B cell (primary cell): ENCODE data around the gene TAS2R20.

Source experiments
- EZH2 ChIP-seq: IDR thresholded peaks from 2 replicates; pipeline ENCODE4 v1.6.1; 2012; ENCODE audit warnings: borderline replicate concordance, low read depth, mild to moderate bottlenecking, moderate library complexity, low read length; ENCODE audit not compliant: insufficient read depth, poor library complexity, severe bottlenecking
- TF ChIP-seq, protein P1 (sequence below): fragments of 200-600 bp; IDR thresholded peaks from one replicate; pipeline ENCODE4 v1.8.0; 2022; ENCODE audit warnings: antibody characterized with exemption, mild to moderate bottlenecking

DNA sequence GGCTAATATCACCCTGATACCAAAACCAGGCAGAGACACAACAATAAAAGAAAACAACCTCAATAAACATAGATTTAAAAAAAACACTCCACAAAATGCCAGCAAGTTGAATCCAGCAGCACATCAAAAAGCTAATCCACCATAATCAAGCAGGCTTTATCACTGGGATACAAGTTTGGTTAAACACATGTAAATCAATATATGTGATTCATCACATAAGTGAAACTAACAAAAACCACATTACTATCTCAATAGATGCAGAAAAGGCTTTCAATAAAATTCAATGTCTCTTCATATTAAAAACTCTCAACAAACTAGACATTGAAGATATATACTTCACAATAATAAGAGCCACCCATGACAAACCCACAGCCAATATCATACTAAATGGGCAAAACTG lies 42.0 kb downstream of the TAS2R20 start:
- TF ChIP-seq, protein P1, sequence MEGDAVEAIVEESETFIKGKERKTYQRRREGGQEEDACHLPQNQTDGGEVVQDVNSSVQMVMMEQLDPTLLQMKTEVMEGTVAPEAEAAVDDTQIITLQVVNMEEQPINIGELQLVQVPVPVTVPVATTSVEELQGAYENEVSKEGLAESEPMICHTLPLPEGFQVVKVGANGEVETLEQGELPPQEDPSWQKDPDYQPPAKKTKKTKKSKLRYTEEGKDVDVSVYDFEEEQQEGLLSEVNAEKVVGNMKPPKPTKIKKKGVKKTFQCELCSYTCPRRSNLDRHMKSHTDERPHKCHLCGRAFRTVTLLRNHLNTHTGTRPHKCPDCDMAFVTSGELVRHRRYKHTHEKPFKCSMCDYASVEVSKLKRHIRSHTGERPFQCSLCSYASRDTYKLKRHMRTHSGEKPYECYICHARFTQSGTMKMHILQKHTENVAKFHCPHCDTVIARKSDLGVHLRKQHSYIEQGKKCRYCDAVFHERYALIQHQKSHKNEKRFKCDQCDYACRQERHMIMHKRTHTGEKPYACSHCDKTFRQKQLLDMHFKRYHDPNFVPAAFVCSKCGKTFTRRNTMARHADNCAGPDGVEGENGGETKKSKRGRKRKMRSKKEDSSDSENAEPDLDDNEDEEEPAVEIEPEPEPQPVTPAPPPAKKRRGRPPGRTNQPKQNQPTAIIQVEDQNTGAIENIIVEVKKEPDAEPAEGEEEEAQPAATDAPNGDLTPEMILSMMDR = no peak
- TF ChIP-seq EZH2 = no peak
